SK-N-SH (cell line): ENCODE measurements around the gene DIPK1A. TPM values are rescaled to one million over a fixed set of nuclear protein-coding genes. Genes with fewer than 3 reads are reported as not detected.

ENCODE experiments used
- CTCF ChIA-PET: fragments of 300-600, 350-600 bp; formaldehyde crosslinking; extraction: SDS; loops from one replicate; lab custom pipeline; 2021; lab: Yijun Ruan, JAX
- POLR2A ChIA-PET: fragments of 350-600 bp; sonication (Branson Sonifier 250); formaldehyde crosslinking; extraction: SDS; loops from one replicate; lab custom pipeline; 2020; ENCODE audit warnings: antibody characterized with exemption, inconsistent platforms; lab: Yijun Ruan, JAX
- DNase-seq: peaks from one replicate; pipeline ENCODE4 v3.0.0; 2012
- H2AFZ ChIP-seq: fragments of 200-600 bp; sonication (generic); 2 replicates; pipeline ENCODE4 v1.8.1; 2016; ENCODE audit warnings: antibody characterized with exemption, mild to moderate bottlenecking, low read depth
- H3F3A ChIP-seq: fragments of 200-600 bp; sonication (generic); replicated peaks from 2 replicates; pipeline ENCODE3; 2016; ENCODE audit warnings: antibody characterized with exemption, mild to moderate bottlenecking; ENCODE audit not compliant: insufficient read depth
- H3K27ac ChIP-seq, 2 experiments: fragments of 200-500 bp in 1 of 2; fragments of 200-600 bp in 1 of 2; sonication (Bioruptor generic) in 1 of 2; sonication (generic), shearing (Covaris generic) in 1 of 2; 2 replicates each; pipeline versions ENCODE4 v1.5.1 to v1.6.1; 2014 to 2016; ENCODE audit warnings: low read depth in 2 of 2, inconsistent platforms in 1 of 2, low read length in 1 of 2, mild to moderate bottlenecking in 1 of 2, mixed read lengths in 1 of 2
- H3K27me3 ChIP-seq: fragments of 200-600 bp; sonication (generic), shearing (Covaris generic); 2 replicates; pipeline ENCODE4 v1.6.1; 2016; ENCODE audit warnings: mixed run types; ENCODE audit not compliant: insufficient read depth
- H3K36me3 ChIP-seq, 2 experiments: fragments of 200-500 bp in 1 of 2; fragments of 200-600 bp in 1 of 2; sonication (Bioruptor generic) in 1 of 2; sonication (generic) in 1 of 2; replicated peaks in 1 of 2; 2 replicates each; pipeline versions ENCODE3 to v1.5.1; 2014 to 2016; ENCODE audit warnings: low read length in 1 of 2, mild to moderate bottlenecking in 1 of 2; ENCODE audit not compliant: insufficient read depth in 2 of 2, control insufficient read depth in 1 of 2
- H3K4me1 ChIP-seq, 2 experiments: fragments of 200-500 bp in 1 of 2; fragments of 200-600 bp in 1 of 2; sonication (Bioruptor generic) in 1 of 2; sonication (generic), shearing (Covaris generic) in 1 of 2; 2 replicates each; pipeline versions ENCODE4 v1.5.1 to v1.6.1; 2014 to 2016; ENCODE audit warnings: low read depth in 1 of 2, low read length in 1 of 2, mixed run types in 1 of 2; ENCODE audit not compliant: insufficient read depth in 2 of 2, control insufficient read depth in 1 of 2
- H3K4me2 ChIP-seq: fragments of 200-600 bp; sonication (generic), shearing (Covaris generic); 2 replicates; pipeline ENCODE4 v1.6.1; 2017; ENCODE audit warnings: mixed run types
- H3K4me3 ChIP-seq, 2 experiments: fragments of 200-500 bp in 1 of 2; fragments of 200-600 bp in 1 of 2; sonication (Bioruptor generic) in 1 of 2; sonication (generic), shearing (Covaris generic) in 1 of 2; 2 replicates each; pipeline versions ENCODE4 v1.5.1 to v1.8.1; 2014 to 2016; ENCODE audit warnings: low read depth in 2 of 2, inconsistent platforms in 1 of 2, low read length in 1 of 2, mild to moderate bottlenecking in 1 of 2, mixed read lengths in 1 of 2, moderate library complexity in 1 of 2
- H3K79me2 ChIP-seq: fragments of 200-600 bp; sonication (generic); 2 replicates; pipeline ENCODE4 v1.8.1; 2017; ENCODE audit warnings: mild to moderate bottlenecking; ENCODE audit not compliant: insufficient read depth
- H3K9ac ChIP-seq: fragments of 200-600 bp; sonication (generic); 2 replicates; pipeline ENCODE4 v1.6.1; 2017; ENCODE audit warnings: mixed run types
- H3K9me2 ChIP-seq: fragments of 200-600 bp; sonication (generic); 2 replicates; pipeline ENCODE4 v1.6.1; 2017; ENCODE audit warnings: mixed run types
- H3K9me3 ChIP-seq: fragments of 200-600 bp; sonication (generic); 2 replicates; pipeline ENCODE4 v1.6.1; 2017; ENCODE audit warnings: mixed run types, mild to moderate bottlenecking, moderate library complexity
- H4K20me1 ChIP-seq: fragments of 200-600 bp; sonication (generic); 2 replicates; pipeline ENCODE4 v1.6.1; 2017; ENCODE audit warnings: mild to moderate bottlenecking, mixed run types; ENCODE audit not compliant: insufficient read depth
- EP300 ChIP-seq, 2 experiments: IDR thresholded peaks; 2 replicates each; pipeline versions ENCODE4 v1.4.0 to v1.6.1; 2012; ENCODE audit warnings: borderline replicate concordance in 1 of 2, low read depth in 1 of 2, low read length in 1 of 2
- IRF3 ChIP-seq: fragments of 150-350 bp; IDR thresholded peaks from 2 replicates; pipeline ENCODE4 v1.6.1; 2016; ENCODE audit warnings: mild to moderate bottlenecking, low read depth, low read length
- MEF2A ChIP-seq: IDR thresholded peaks from 2 replicates; pipeline ENCODE4 v1.4.0; 2012; ENCODE audit warnings: low read depth, borderline replicate concordance
- MXI1 ChIP-seq: IDR thresholded peaks from 2 replicates; pipeline ENCODE4 v1.6.1; 2012; ENCODE audit warnings: mild to moderate bottlenecking, low read depth, low read length, improper control_type of control experiment
- PBX3 ChIP-seq: IDR thresholded peaks from 2 replicates; pipeline ENCODE4; 2012
- POLR2AphosphoS5 ChIP-seq: IDR thresholded peaks from 2 replicates; pipeline ENCODE4 v1.6.1; 2012; ENCODE audit warnings: low read depth, low read length
- REST ChIP-seq: IDR thresholded peaks from 2 replicates; pipeline ENCODE4 v1.6.1; 2012; ENCODE audit warnings: mild to moderate bottlenecking, low read depth, low read length, moderate library complexity
- SMC3 ChIP-seq: IDR thresholded peaks from 2 replicates; pipeline ENCODE4 v1.6.1; 2012; ENCODE audit warnings: low read depth, low read length, improper control_type of control experiment
- TAF1 ChIP-seq: IDR thresholded peaks from 2 replicates; pipeline ENCODE4 v1.6.1; 2012; ENCODE audit warnings: low read depth, mild to moderate bottlenecking, low read length, moderate library complexity, borderline replicate concordance
- TCF12 ChIP-seq: IDR thresholded peaks from 2 replicates; pipeline ENCODE4 v1.4.0; 2012
- USF1 ChIP-seq: IDR thresholded peaks from 2 replicates; pipeline ENCODE4 v1.4.0; 2012; ENCODE audit warnings: low read depth, borderline replicate concordance
- USF2 ChIP-seq: fragments of 150-350 bp; IDR thresholded peaks from 2 replicates; pipeline ENCODE4 v1.6.1; 2017; ENCODE audit warnings: antibody characterized with exemption, low read length, low read depth, borderline replicate concordance
- WGBS: methylation state at CpG from one replicate; pipeline ENCODE4 v1.1.6; 2017; ENCODE audit warnings: low lambda C conversion rate; 5-methylcytosine and 5-hydroxymethylcytosine counted together
- polyA plus RNA-seq, 3 experiments: library from polyadenylated mRNA; depleted of rRNA; stranded (reverse); fragments of >200 nt; gene quantifications; 2 replicates each; pipeline ENCODE4 v1.2.3, GENCODE V29; 2012

DIPK1A gene
- polyA plus RNA-seq, 1 of the 3 experiments (the other 2 are of a cell fraction) = 3.4 TPM

- Histone ChIP-seq H2AFZ (no peak overlapping the region), H3K4me2 (no peak overlapping the region), H3K27ac (no peak overlapping the region), H3K4me1 (peaks cover 0 to 6% of the 10 kb centered on the region in 2 experiments; a peak in 1 of 4 replicates), H3K9me3 (no peaks in the 10 kb centered on the region), H3K36me3 (no peaks in the 10 kb centered on the region), H3K9ac (no peak overlapping the region), H3K27me3 (no peaks in the 10 kb centered on the region), H4K20me1 (no peaks in the 10 kb centered on the region), H3K9me2 (no peaks in the 10 kb centered on the region), H3K79me2 (no peaks in the 10 kb centered on the region), H3K4me3 (no peak overlapping the region), H3F3A (no peaks in the 10 kb centered on the region)
- ChIA-PET POLR2A (no interaction called here), CTCF (interaction anchor here (0.6 to 13.1 kb wide), 30 partner anchors 9 to 204 kb away, joined by 3 to 193 read pairs (median 9); partner anchors contain the start of genes DIPK1A and RPL5)
- no peak for DNase-seq
- TF ChIP-seq TCF12 = no peak
- no peak for TF ChIP-seq POLR2AphosphoS5
- TF ChIP-seq TAF1 = no peak
- TF ChIP-seq MEF2A = no peak
- TF ChIP-seq SMC3 = no peak
- TF ChIP-seq MXI1 = no peak
- TF ChIP-seq REST = no peak
- no peak for TF ChIP-seq USF1
- no peak for TF ChIP-seq USF2
- TF ChIP-seq PBX3 = no peak
- TF ChIP-seq EP300 (IDR thresholded peaks at IDR 0.05; ENCODE audit: borderline replicate concordance in 1 of 2, low read depth in 1 of 2, low read length in 1 of 2) = no peak
- no peak for TF ChIP-seq IRF3
- WGBS = 60% methylated on average over 5 of the region's 5 CpGs
Measured at GRCh38 chr1:92857817-92858216, 103.4 kb downstream of the DIPK1A start.
